ENCODE results near the gene LRRC55.

Gene LRRC55

GRCh38 chr11:57235761-57236703 is 54.3 kb downstream of the LRRC55 start:
- DNase-seq (ENCODE audit: low read depth, low spot score): no peak

GRCh38 chr11:57237204-57237681 is 55.5 kb downstream of the LRRC55 start, which contains the start of gene APLNR:
APLNR (minus strand) TSS chr11:57237250; CDS start chr11:57237004, 246 bp downstream.
- DNase-seq (ENCODE audit: low read depth, low spot score): no peak

DNA sequence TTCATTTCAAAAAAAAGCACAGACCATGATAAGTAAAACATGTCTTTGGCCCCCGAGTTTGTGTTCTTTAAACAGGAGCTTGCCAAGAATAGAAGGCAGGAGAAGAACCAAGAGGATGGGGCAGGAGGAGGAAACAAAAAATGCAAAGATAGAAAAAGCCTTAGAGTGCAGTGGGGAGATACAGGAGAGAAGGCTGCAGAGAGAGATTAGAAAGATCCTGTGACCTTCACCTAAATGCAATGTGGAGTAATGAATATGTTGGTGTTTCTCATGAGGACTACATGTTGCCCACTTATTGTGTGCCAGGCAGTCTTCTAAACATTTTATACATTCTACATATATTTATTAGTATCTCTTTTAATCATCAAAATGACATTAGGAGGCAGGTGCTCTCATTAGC is 57.6 kb downstream of the LRRC55 start:
- no peak for DNase-seq (ENCODE audit: low read depth, low spot score)

GRCh38 chr11:57240007-57240406 is 58.3 kb downstream of the LRRC55 start:
- DNase-seq (ENCODE audit: low read depth, low spot score): no peak

GRCh38 chr11:57240757-57241156 is 59.0 kb downstream of the LRRC55 start:
- DNase-seq (ENCODE audit: low read depth, low spot score): no peak
